Measurements from ENCODE around the gene TMEM26. TPM values are rescaled to one million over a fixed set of nuclear protein-coding genes. Genes with fewer than 3 reads are reported as not detected.
A peak's percentile ranks its signal among the peaks of the same experiment; 100 is the strongest.

The TMEM26 gene
- total and polyA plus RNA-seq, 4 donors = 0.16 to 5.8 (median 0.80) TPM

GRCh38 chr10:61452151-61452651, 980 bp downstream of the TMEM26 start:
- peaks cover 0 to 27% (median 14%) of the 10 kb centered on the region in 5 donors for H3K4me1 ChIP-seq (ENCODE audit: control insufficient read depth in 5 of 5, insufficient read depth in 5 of 5, low read length in 5 of 5)
- peak overlapping the region; percentile 52 for H3K4me3 ChIP-seq
- no peaks in the 10 kb centered on the region for H3K36me3 ChIP-seq (ENCODE audit: control insufficient read depth in 4 of 4, insufficient read depth in 4 of 4, low read length in 4 of 4)
- DNase-seq (peak; percentile 40 to 68 (median 65)), ATAC-seq (ENCODE audit: insufficient read depth, low FRiP score) (no peak)
- TF ChIP-seq CTCF (IDR thresholded peaks at IDR 0.05; ENCODE audit: control extremely low read depth, extremely low read depth) = no peak
- peaks cover 0 to 2% (median under 1%) of the 10 kb centered on the region in 4 donors for H3K9me3 ChIP-seq (ENCODE audit: control insufficient read depth in 4 of 4, insufficient read depth in 3 of 4, low read length in 3 of 4)
- H3K9ac ChIP-seq (ENCODE audit: insufficient read depth in 1 of 2, low read length in 2 of 2) = peak overlapping the region; percentile 74 to 80
- peaks cover 0 to 4% (median 0%) of the 10 kb centered on the region in 3 donors for H3K27me3 ChIP-seq (ENCODE audit: control insufficient read depth in 3 of 3, insufficient read depth in 3 of 3, low read length in 2 of 3)
- WGBS, 2 donors = 7 to 13% methylated on average over 28 of the region's 28 CpGs
- no peak overlapping the region for H3K27ac ChIP-seq (ENCODE audit: low read depth in 1 of 2, low read length in 1 of 2)

- Histone ChIP-seq H3K9me3 (ENCODE audit: control insufficient read depth in 4 of 4, insufficient read depth in 3 of 4, low read length in 3 of 4) (peaks cover 0 to 2% (median 1%) of the 10 kb centered on the region in 4 donors), H3K4me3 (no peak overlapping the region)
- 91 to 92% methylated on average over 3 of the region's 3 CpGs for WGBS, 2 donors
These were observed 1.8 kb downstream of the TMEM26 start for GRCh38 chr10:61451357-61451756.

GRCh38 chr10:61448841-61449600, 4.2 kb downstream of the TMEM26 start:
- H3K27ac ChIP-seq (ENCODE audit: low read depth in 1 of 2, low read length in 1 of 2) = no peak overlapping the region
- H3K9ac ChIP-seq (ENCODE audit: insufficient read depth in 1 of 2, low read length in 2 of 2) = no peak overlapping the region
- H3K36me3 ChIP-seq (ENCODE audit: control insufficient read depth in 4 of 4, insufficient read depth in 4 of 4, low read length in 4 of 4) = no peaks in the 10 kb centered on the region
- no peak for ATAC-seq (ENCODE audit: insufficient read depth, low FRiP score)
- H3K4me1 ChIP-seq (ENCODE audit: control insufficient read depth in 5 of 5, insufficient read depth in 5 of 5, low read length in 5 of 5) = peaks cover 0 to 21% (median 8%) of the 10 kb centered on the region in 5 donors
- no peak overlapping the region for H3K4me3 ChIP-seq
- DNase-seq = peak; percentile 25 to 86 (median 80)
- TF ChIP-seq CTCF (IDR thresholded peaks at IDR 0.05; ENCODE audit: control extremely low read depth, extremely low read depth) = no peak
- H3K9me3 ChIP-seq (ENCODE audit: control insufficient read depth in 4 of 4, insufficient read depth in 3 of 4, low read length in 3 of 4) = peaks cover 0 to 2% (median 1%) of the 10 kb centered on the region in 4 donors
- WGBS, 2 donors = 76 to 79% methylated on average over 5 of the region's 5 CpGs
- H3K27me3 ChIP-seq (ENCODE audit: control insufficient read depth in 3 of 3, insufficient read depth in 3 of 3, low read length in 2 of 3) = peaks cover 0 to 4% (median 0%) of the 10 kb centered on the region in 3 donors

More at GRCh38 chr10:61451357-61451756, 1.8 kb downstream of the TMEM26 start:
- no peak for TF ChIP-seq CTCF (IDR thresholded peaks at IDR 0.05; ENCODE audit: control extremely low read depth, extremely low read depth)
- peaks cover 0 to 26% (median 11%) of the 10 kb centered on the region in 5 donors for H3K4me1 ChIP-seq (ENCODE audit: control insufficient read depth in 5 of 5, insufficient read depth in 5 of 5, low read length in 5 of 5)
- ATAC-seq (ENCODE audit: insufficient read depth, low FRiP score) = no peak
- H3K27ac ChIP-seq (ENCODE audit: low read depth in 1 of 2, low read length in 1 of 2) = no peak overlapping the region
- no peak for DNase-seq
- peaks cover 0 to 4% (median 0%) of the 10 kb centered on the region in 3 donors for H3K27me3 ChIP-seq (ENCODE audit: control insufficient read depth in 3 of 3, insufficient read depth in 3 of 3, low read length in 2 of 3)
- H3K9ac ChIP-seq (ENCODE audit: insufficient read depth in 1 of 2, low read length in 2 of 2) = no peak overlapping the region
- no peaks in the 10 kb centered on the region for H3K36me3 ChIP-seq (ENCODE audit: control insufficient read depth in 4 of 4, insufficient read depth in 4 of 4, low read length in 4 of 4)
